NCI-H82 treated with DMSO at 0.1 percent for 48 hours (cell line): ENCODE measurements around the gene OGDH.

Source experiments
- DNase-seq: peaks from one replicate; lab custom pipeline; 2025; ENCODE audit not compliant: unreplicated experiment; lab: John Stamatoyannopoulos, UW

Gene OGDH

DNA sequence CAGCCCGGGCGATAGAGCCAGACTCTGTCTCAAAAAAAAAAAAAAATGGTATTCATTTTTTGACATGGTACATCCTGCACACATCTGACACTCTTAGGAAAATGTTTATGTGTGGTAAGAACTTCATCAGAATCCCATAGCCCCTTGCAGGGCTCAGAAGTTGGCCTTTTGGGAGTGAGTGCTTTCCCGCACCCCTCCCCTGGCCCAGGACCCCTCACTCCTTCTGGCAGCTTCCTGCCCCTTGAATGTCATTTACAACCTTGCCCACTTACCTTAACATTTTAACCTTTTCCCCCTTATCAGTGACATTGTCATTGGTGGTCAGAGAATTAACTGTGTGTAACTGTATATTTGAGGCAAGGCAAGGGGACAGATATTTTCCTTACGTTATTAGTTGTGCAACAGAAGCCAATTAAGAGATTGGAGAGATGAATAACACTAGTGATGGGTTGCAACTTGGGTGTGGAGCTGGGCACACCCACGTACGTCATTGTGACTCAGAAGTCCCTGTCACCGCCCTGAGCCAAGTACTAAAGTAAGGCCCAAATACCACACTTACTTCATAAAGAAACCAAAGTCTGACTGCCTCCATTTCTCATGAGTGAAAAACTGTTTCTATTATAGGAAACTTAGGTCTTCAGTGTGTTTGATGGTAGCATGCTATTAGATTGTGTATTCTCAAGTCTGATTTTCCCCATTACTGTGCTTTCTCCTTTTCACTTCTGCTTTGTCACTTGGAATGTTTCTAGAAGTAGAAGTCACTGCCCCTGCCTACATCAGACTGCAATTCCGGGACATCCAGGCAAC, 31.6 kb downstream of the OGDH start:
- DNase-seq, result no peak

DNA sequence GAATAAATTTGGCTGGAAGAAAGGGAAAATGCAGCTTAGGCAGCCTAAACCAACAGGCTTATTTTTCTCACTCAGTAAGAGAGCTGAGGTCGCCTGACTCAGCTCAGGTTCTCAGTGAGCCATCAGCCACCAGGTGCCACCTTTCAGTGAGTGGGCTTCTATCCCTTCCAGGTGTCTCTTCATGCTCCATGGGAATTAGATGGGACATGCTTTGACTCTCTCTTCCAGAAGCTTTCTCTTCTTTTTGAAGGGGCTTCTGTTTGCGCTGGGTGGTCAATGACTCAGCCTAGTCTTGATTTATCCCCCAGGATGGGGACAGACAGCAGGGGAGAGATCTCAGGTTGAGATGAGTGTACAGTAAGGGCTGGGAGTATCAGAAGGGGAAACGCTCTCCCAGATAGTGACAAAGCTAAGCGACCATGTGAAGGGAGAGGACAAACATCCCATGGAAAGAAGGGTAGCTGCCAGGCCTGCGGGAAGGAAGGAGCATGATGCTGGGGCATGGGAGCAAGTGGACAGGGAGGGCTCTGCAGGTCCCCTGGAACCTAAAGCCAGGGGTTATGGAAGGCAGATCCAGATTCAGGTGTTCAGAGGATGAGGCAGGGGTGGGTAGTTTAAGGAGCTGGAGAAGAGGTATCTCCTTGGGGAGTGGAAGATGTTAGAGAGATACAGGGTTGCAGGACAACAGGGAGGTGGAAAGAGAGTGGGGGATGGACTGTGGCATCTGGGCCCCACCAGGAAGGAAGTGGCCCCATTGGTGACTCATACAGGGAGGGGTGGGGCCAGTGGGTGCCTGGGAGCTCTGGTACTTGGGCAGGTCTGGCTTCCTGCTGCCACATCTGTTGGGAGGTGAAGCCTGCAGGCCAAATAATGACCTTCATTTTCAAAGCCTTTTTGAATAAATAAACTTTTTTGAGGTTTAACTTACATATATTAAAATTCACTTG, 32.5 kb downstream of the OGDH start:
- no peak for DNase-seq

GRCh38 chr7:44639671-44640321, 33.4 kb downstream of the OGDH start:
- no peak for DNase-seq

DNA sequence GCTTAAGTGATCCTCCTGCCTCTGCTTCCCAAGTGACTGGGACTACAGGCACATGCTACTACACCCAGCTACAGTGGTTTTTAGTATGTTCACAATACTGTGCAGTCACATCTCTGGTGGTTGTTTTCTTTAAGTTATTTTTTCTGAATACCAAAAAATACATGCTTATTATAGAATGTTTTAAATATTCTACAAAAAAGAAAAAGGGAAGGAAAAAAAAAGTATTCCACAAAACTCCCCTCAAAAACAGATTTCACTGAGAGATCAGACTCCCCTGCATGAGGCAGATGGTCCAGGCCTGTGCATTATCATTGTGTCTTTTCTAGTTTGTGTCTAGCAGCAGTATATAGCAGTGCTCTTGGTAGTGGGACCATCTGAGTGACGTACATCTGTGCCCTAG, 36.8 kb downstream of the OGDH start:
- DNase-seq, result no peak

DNA sequence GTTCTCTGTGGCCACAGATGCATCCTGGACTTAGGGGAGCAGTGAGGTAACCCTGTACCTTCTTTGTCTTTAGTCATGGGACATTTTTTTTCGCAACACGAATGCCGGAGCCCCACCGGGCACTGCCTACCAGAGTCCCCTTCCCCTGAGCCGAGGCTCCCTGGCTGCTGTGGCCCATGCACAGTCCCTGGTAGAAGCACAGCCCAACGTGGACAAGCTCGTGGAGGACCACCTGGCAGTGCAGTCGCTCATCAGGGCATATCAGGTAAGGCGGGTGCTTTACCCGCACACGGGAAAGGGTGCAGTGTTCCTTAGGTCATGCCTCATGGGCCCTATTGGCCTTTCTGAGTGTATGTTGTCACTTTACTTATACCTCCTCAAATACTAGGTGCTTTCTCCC, 38.8 kb downstream of the OGDH start:
- no peak for DNase-seq

GRCh38 chr7:44645696-44646095, 39.3 kb downstream of the OGDH start:
- no peak for DNase-seq

DNA sequence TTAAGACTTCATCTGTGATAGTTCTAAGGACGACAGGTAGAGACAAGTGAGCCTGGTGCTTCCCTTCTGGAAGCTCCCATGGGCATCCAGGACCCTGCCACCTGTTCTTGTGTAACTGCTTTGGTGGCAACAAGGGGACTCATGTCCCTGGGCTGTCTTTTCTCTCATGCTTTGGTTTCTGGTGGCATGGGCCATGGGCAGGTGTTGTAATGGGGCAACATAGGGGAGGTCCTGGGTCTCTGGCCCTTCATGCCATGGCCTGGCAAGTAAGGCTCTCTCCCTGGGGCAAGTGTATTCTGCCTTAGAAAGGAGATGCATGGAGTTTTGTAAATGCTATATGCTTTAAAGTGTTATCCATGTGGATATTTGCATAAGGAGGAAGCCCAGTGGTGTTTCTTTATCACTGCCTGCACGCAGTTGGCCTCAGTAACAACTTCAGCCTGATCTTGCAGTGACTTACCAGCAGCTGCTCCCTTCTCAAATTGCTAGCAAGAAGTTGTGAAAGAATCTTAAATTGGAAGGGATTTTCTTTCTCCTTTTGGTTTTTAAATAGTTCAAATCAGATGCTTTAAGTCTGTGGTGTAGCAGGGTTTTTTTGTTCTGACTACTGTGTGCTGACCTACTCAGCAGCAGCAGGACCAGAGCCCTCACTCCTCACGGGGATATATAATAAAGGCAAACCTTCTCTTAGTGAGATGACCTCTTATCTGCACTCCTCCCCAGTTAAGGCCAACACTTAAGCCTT, 39.9 kb downstream of the OGDH start:
- no peak for DNase-seq

GRCh38 chr7:44646921-44647636, 40.7 kb downstream of the OGDH start:
- no peak for DNase-seq

GRCh38 chr7:44647981-44648714, 41.7 kb downstream of the OGDH start:
- no peak for DNase-seq

GRCh38 chr7:44650242-44650641, 43.8 kb downstream of the OGDH start:
- no peak for DNase-seq

GRCh38 chr7:44650772-44651171, 44.3 kb downstream of the OGDH start:
- DNase-seq, result no peak

GRCh38 chr7:44652535-44652934, 46.1 kb downstream of the OGDH start:
- no peak for DNase-seq

GRCh38 chr7:44654255-44654796, 47.9 kb downstream of the OGDH start:
- DNase-seq, result no peak

DNA sequence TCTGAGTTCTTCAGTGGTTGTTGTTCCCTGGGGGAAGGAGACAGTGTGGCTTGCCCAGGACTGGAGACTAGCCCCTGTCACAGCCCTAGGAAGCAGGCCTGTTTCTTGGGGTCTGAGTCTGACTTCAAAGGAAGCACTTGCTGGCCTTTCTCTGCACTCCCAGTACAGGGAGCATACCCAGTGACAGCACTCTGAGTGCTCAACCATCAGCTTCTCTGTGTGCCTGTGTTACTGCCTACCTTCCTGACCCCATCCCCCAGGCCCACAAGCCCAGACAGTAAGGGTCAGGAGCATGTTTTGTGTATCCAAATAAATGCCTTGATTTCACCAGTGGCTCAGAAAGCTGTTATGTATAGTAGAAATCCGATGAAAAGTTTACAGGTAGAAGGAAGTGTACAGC, 48.9 kb downstream of the OGDH start:
- no peak for DNase-seq

DNA sequence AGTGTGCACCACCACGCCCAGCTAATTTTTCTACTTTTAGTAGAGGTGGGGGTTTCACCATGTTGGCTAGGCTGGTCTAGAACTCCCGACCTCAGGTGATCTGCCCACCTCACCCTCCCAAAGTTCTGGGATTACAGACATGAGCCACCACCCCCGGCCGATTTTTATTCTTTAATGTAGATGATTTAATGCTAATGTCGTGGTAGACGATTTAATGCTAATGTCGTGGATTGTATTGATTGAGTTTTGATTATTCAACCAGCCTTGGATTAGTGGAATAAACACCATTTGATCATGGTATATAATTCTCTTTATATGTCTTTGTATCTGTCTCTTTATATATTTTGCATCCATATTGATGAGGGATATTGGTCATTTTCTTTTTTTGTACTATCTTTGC, 52.6 kb downstream of the OGDH start:
- DNase-seq, result no peak

- DNase-seq, result no peak
These were observed 54.8 kb downstream of the OGDH start for GRCh38 chr7:44661233-44661632.

DNA sequence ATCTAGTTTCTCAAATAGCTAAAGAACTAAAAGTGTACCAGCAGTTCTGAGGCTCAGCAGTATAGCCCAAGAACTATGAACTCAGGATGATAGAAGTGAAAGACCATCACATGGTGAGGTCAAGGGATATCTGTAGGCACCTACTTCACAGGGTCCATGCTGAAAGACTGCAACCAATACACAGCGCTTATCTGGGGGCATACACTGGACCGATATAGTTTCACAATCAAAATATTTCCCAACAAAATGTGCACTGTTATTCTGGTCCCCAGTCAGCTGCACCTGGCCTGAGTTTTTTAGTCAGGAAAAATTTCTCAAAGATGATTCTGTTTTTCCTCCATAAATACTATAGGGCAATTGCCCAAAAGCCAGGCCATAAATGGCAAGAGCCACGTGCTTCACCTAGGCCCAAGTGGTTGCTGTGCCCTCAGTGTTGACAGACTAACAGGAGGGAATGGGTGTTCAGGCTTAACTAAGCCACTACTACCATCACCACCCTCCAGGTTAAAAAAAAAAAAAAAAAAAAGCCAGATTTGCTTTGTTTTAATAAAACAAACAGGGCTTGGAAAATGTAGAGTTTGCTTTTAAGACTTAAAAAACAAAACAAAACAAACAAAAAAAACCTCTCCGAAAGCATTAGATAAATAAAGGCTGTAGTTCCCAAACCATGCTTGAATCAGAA, 58.5 kb downstream of the OGDH start:
- no peak for DNase-seq

DNA sequence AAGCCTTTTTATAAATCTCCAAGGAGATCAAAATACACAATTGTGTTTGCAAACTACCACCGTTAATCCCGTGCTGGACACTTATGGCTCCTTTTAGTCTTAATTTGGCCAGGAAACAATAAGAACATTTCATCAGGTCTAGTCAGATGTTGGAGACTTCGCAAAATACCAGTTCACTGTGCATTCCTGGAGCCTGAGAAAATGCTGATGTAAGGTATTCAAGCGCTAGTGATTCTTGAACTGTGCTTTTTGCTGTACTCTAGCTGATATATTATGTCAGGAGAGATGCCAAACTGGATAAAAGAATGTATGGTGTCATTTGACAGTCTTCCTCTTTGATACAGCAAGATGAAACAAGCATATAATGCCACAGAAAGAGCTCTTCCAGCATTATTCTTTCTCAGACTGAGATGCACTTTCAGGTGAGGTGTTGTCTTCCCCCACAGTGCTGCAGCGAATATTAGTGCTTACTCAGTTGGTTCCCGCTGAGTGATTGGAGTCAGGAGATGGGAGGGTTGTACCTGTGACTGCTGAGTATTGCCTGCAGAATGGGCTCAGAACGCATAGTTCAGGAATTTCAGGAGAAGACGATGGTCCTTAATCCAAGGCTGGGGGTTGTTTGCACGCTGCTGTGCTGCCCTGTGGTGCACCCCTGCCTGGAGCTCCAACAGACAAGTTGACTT, 59.2 kb downstream of the OGDH start:
- no peak for DNase-seq
